HL-60/S4 treated with retinoic acid at 250 ng/mL for 4 days and 3 days (cell line): Measurements from ENCODE around the gene NTRK1.

Experiments
- in situ Hi-C: fragments of 300-500 bp; cut with MboI; formaldehyde crosslinking; loops from 2 replicates; pipeline ENCODE4 v1.7.0; 2022; ENCODE audit warnings: low sequenced_read_pairs

NTRK1 gene

GRCh38 chr1:156877433-156878170 lies 16.9 kb downstream of the NTRK1 start:
- in situ Hi-C loops: loop anchor here (25.0 kb wide), 1 partner anchor 165 kb away; the partner anchor contains the start of gene CRABP2

GRCh38 chr1:156879876-156880275 lies 19.2 kb downstream of the NTRK1 start:
- in situ Hi-C loops: loop anchor here (25.0 kb wide), 1 partner anchor 168 kb away; the partner anchor contains the start of gene CRABP2

DNA sequence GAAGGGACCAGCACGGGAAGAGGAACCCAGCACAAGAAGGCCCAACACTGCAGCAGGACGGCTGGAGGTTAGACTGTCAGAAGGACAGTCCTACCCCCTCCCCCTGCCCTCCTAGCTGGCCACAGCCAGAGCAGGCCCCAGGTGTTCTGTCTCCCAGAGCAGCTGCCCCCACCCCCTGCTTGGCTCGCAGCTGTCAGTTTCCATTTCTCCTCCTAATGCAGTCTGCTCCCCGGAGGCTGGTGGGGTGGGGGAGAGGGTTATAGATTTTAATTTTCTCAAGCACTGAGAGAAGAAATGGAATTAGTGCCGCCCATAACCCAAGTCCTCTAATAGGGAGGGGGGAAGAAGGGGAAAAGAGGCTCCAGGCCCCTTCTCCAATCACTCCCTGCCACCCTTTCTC lies 19.8 kb downstream of the NTRK1 start:
- in situ Hi-C loops: loop anchor here (25.0 kb wide), 1 partner anchor 168 kb away; the partner anchor contains the start of gene CRABP2

DNA sequence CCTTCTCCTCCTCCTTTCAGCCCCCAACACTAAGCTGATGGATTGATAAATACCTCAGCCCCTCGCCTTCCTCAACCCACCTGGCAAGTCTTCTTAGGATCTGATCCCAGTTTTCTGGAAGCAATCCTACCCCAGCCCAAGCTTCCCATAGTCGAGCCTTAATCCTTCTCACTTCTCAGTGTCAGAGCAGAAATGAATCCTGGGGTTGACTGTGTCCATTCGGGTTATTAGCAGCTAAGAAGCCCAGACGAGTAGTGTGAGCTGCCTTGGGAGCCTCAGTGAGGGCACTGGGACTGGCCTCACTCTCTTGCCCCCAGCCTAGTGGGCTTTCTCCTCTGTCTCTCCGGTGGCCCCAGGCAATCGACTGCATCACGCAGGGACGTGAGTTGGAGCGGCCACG lies 20.4 kb downstream of the NTRK1 start:
- in situ Hi-C loops: loop anchor here (25.0 kb wide), 1 partner anchor 169 kb away; the partner anchor contains the start of gene CRABP2

DNA sequence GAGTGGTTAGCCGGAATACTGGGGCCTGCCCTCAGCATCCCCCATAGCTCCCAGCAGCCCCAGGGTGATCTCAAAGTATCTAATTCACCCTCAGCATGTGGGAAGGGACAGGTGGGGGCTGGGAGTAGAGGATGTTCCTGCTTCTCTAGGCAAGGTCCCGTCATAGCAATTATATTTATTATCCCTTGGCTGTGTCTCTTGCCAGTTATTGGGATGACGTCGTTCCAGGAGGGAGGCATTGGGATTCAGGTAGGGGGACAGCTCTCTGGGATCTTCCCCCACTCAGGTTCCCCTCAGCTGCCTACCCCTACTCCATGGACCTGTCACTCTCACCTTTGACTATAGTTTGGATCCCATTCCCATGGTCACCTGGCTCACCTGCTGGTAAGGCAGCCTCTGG lies 21.0 kb downstream of the NTRK1 start:
- in situ Hi-C loops: loop anchor here (25.0 kb wide), 1 partner anchor 169 kb away; the partner anchor contains the start of gene CRABP2

DNA sequence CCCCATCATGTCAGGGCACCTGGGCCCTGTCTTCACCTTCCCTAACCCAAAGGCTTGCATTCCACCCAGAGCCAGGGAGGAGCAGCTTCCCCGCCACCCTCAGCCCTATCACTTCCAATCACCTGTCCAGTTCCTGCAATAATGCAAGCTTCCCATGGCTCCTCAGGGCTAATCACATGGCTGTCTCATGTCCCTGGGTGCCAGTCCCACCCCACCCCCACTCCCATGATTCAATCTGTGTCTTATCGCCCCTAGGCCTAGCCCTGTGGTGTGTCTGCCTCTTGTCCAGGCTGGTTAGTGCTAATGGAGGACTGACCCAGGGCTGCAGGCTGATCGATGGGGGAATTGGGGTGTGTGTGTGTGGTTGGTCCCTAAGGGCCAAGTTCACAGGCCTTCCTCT lies 21.9 kb downstream of the NTRK1 start:
- in situ Hi-C loops: loop anchor here (25.0 kb wide), 1 partner anchor 170 kb away; the partner anchor contains the start of gene CRABP2

GRCh38 chr1:156883919-156884318 lies 23.3 kb downstream of the NTRK1 start:
- in situ Hi-C loops: loop anchor here (25.0 kb wide), 1 partner anchor 172 kb away; the partner anchor contains the start of gene CRABP2

GRCh38 chr1:156884560-156885184 lies 24.0 kb downstream of the NTRK1 start:
- in situ Hi-C loops: loop anchor here (25.0 kb wide), 1 partner anchor 172 kb away; the partner anchor contains the start of gene CRABP2

DNA sequence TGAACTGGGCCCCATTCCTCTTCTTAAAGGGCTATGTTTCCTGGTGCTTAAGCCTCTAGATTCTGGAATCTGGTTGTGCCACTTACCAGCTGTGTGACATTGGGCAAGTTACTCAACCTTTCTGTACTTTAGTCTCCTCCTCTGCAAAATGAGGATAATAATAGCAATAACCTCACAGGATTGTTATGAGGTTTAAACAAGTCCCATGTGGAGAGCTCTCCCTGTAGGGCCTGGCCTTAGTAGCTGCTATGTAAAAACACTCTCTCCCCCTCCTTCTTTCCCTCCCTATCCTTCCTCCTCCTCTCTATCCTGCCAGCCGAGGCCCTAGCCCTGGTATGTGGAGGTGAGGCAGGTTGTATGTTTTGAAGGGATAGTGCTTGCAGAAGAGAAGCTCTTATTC lies 24.6 kb downstream of the NTRK1 start:
- in situ Hi-C loops: loop anchor here (25.0 kb wide), 1 partner anchor 173 kb away; the partner anchor contains the start of gene CRABP2

GRCh38 chr1:156885880-156886355 lies 25.3 kb downstream of the NTRK1 start:
- in situ Hi-C loops: loop anchor here (25.0 kb wide), 1 partner anchor 174 kb away; the partner anchor contains the start of gene CRABP2

DNA sequence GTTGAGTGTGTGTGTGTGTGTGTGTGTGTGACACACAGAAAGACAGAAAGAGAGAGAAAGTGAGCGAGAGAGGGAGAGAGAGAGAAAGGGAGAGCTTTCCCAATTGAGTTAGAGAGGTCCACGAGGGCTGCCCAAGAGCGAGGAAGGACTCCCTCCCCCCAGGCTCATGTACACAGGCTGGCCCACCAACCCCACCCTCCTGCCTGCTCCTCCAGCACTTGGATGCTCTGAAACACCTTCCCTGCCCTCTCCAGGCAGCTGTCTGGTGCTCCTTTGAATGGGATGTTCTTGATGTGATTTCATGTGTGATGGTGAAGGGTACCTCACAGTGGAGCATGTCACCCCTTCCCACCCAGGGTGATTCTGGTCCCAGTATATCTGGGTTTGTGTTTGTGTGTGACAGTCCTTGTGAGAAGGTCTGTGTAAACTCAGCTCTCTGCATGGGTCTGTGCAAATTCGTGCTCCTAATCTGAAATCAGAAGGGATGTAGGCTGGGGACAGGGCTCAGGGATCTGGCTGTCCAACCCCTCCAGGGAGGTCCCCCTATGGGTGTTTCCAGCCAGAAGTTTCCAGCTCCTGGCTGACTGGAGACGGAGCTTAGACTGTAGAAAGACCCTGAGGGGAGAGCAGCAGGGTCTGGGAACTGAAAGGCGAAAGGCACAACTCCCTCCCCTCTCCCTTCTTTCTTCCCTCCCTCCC lies 26.1 kb downstream of the NTRK1 start:
- in situ Hi-C loops: loop anchor here (25.0 kb wide), 1 partner anchor 174 kb away; the partner anchor contains the start of gene CRABP2

GRCh38 chr1:156887317-156887716 lies 26.7 kb downstream of the NTRK1 start:
- in situ Hi-C loops: loop anchor here (25.0 kb wide), 1 partner anchor 175 kb away; the partner anchor contains the start of gene CRABP2

DNA sequence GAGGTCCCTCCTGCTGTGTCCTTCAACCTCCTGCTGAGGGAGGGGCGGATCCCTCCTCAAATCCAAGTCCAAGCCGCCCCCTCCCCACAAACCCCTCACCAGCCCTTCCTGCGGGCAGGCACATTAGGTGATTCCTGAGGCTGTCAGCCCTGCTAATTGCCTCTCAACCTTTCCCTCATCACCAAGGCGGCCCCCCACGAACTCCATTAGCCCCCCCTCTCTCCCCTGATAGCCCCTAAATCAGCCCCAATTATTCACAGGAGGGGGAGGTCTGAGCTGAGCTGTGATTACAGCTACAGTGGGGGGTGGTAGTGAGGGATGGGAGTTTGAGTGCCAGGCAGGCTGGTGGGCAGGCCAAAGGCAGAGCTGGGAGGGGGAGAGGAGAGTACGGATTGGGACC lies 27.1 kb downstream of the NTRK1 start:
- in situ Hi-C loops: loop anchor here (25.0 kb wide), 1 partner anchor 175 kb away; the partner anchor contains the start of gene CRABP2

- in situ Hi-C loops: loop anchor here (25.0 kb wide), 1 partner anchor 178 kb away; the partner anchor contains the start of gene CRABP2
Measured at GRCh38 chr1:156889802-156890580, 29.3 kb downstream of the NTRK1 start.

DNA sequence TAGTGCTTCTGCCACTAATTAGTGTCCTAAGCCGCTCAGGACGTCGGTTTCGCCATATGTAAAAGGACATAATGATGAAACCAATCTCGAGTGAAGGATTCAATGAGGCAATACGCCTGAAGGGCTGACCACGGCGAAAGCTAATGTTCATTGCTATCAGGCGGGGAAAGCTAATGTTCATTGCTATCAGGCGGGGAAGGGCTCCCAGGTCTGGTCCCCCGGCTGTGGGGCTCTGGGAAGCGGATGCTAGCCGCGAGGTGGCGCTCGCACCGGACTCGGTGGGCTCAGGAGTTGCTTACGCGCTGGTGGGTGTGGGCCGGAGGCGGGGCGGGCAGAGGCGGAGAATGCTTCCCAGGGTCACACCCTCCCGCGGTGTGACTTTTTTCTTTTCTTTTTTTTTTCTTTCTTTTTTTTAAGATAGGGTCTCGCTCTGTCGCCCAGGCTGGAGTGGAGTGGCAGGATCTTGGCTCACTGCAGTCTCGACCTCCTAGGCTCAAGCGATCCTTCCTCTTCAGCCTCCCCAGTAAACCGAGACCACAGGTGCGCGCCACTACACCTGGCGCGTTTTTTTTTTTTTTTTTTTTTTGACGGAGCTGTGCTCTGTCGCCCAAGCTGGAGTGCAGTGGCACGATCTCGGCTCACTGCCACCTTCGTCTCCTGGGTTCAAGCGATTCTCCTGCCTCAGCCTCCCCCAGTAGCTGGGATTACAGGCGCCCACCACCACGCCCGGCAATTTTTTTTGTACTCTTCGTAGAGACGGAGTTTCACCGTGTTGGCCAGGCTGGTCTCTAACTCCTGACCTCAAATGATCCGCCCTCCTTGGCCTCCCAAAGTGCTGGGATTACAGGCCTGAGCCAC lies 31.8 kb downstream of the NTRK1 start:
- in situ Hi-C loops: loop anchor here (25.0 kb wide), 1 partner anchor 180 kb away; the partner anchor contains the start of gene CRABP2

DNA sequence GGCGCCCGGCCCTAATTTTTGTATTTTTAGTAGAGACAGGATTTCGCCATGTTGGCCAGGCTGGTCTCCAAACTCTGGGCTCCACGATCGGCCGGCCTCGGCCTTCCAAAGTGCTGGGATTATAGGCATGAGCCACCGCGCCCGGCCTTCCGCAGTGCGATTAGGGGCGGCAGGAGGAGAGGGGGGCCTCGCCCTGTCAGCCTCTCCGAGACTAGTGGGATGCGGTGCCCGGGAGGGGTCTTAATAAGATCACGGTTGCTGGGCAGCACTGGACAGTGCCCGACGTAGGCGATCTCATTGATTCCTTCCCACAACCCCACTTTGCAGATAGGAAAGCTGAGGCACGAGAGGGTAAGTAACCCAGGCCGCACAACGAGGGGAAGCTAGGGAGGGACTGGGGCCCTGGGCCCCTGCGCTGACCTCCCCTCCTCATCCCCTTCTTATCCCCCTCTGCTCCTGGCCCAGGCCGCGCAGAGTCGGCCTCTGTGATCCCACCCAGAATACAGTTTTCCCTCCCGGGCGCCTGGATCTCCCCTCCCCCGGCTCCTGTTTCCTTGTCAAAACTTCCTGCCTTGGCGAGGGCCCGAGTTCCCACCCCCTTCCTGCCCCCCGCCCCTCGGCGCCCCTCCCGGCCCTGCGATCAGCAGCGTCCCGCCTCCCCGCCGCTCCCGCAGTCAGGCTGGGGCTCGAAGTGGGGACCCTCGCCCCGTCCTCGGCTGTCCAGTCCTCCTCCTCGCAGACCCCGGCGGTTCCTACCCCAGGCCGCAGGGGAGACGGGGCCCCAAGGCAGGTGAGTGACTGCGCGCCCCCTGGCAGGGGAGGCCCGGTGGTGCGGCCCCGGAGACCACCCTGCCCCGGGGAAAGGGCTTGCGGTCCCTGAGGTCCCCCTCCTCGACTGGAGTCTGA lies 32.6 kb downstream of the NTRK1 start, which contains the start of gene PEAR1:
Gene PEAR1, plus strand, starts transcription at position 671 of the 906 bp plus-strand sequence. CDS start 10,209 bp downstream, outside the sequence.
- in situ Hi-C loops: loop anchor here (25.0 kb wide), 1 partner anchor 181 kb away; the partner anchor contains the start of gene CRABP2

DNA sequence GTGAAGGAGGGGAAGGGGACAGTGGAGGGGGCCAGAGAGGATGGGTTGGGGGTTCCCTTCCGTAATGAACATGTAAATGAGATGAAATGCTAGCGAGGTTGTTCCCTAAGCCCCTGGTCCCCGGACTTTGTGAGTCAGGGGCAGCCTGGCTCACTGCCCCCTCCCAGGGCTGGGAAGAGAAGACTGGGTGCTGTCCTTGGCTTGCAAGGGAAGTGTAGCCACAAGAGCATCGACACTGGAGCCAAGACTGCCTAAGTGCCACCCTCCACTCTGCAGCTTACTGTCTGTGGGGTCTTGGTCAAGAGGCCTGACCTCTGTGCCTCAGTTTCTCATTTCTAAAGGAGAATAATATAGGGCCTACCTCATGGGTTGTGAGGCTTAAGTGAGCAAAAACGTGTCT lies 33.3 kb downstream of the NTRK1 start:
- in situ Hi-C loops: loop anchor here (25.0 kb wide), 1 partner anchor 182 kb away; the partner anchor contains the start of gene CRABP2
